ENCODE data around the gene DNASE1L1.
A peak's percentile ranks its signal among the peaks of the same experiment; 100 is the strongest.

DNASE1L1 gene

GRCh38 chrX:154409222-154409871, at the start of gene DNASE1L1:
Gene DNASE1L1, minus strand, starts transcription at chrX:154409254. Its CDS starts 3,686 bp downstream, at chrX:154405568.
- peak; percentile 49 for DNase-seq
- Mint-ChIP-seq H3K36me3 (ENCODE audit: low read depth) (peaks cover 4% of the 10 kb centered on the region), H3K27ac (peak within 1 kb of the TSS; percentile 73), H3K4me3 (peak within 1 kb of the TSS; percentile 71), H3K27me3 (no peaks in the 10 kb centered on the region), H3K4me1 (peaks cover 18% of the 10 kb centered on the region), H3K9me3 (no peaks in the 10 kb centered on the region)
- ATAC-seq, result peak; percentile 30

GRCh38 chrX:154458116-154458953, 49.3 kb upstream of the DNASE1L1 start, which contains the start of gene PLXNA3:
Gene PLXNA3, plus strand, starts transcription at chrX:154458281. Its CDS starts 1,903 bp downstream, at chrX:154460184.
- H3K9me3 Mint-ChIP-seq, result no peaks in the 10 kb centered on the region
- H3K27me3 Mint-ChIP-seq, result no peaks in the 10 kb centered on the region
- peaks cover 9% of the 10 kb centered on the region for H3K4me1 Mint-ChIP-seq
- ATAC-seq (peak; percentile 59), DNase-seq (peak; percentile 71)
- H3K27ac Mint-ChIP-seq, result peak within 1 kb of the TSS; percentile 91
- peak within 1 kb of the TSS; percentile 88 for H3K4me3 Mint-ChIP-seq
- peaks cover 4% of the 10 kb centered on the region for H3K36me3 Mint-ChIP-seq (ENCODE audit: low read depth)

GRCh38 chrX:154457491-154458115, 48.5 kb upstream of the DNASE1L1 start:
- Mint-ChIP-seq H3K9me3 (no peaks in the 10 kb centered on the region), H3K4me1 (peaks cover 9% of the 10 kb centered on the region), H3K27me3 (no peaks in the 10 kb centered on the region), H3K4me3 (peak overlapping the region; percentile 88), H3K36me3 (ENCODE audit: low read depth) (peaks cover 2% of the 10 kb centered on the region), H3K27ac (peak overlapping the region; percentile 91)
- DNase-seq (peak; percentile 53), ATAC-seq (peak; percentile 55)

GRCh38 chrX:154452823-154453222, 43.8 kb upstream of the DNASE1L1 start:
- peaks cover 4% of the 10 kb centered on the region for H3K4me1 Mint-ChIP-seq
- no peaks in the 10 kb centered on the region for H3K9me3 Mint-ChIP-seq
- no peak overlapping the region for H3K4me3 Mint-ChIP-seq
- no peak for DNase-seq
- peaks cover 2% of the 10 kb centered on the region for H3K36me3 Mint-ChIP-seq (ENCODE audit: low read depth)
- H3K27ac Mint-ChIP-seq, result no peak overlapping the region
- no peak for ATAC-seq
- H3K27me3 Mint-ChIP-seq, result no peaks in the 10 kb centered on the region

- ATAC-seq, result no peak
- no peak overlapping the region for H3K4me3 Mint-ChIP-seq
- H3K27me3 Mint-ChIP-seq, result no peaks in the 10 kb centered on the region
- H3K36me3 Mint-ChIP-seq (ENCODE audit: low read depth), result peaks cover 5% of the 10 kb centered on the region
- H3K9me3 Mint-ChIP-seq, result no peaks in the 10 kb centered on the region
- DNase-seq, result no peak
- peaks cover 3% of the 10 kb centered on the region for H3K4me1 Mint-ChIP-seq
- no peak overlapping the region for H3K27ac Mint-ChIP-seq
These were observed 41.3 kb upstream of the DNASE1L1 start for GRCh38 chrX:154450312-154450711.

GRCh38 chrX:154449618-154450017, 40.6 kb upstream of the DNASE1L1 start:
- Mint-ChIP-seq H3K9me3 (no peaks in the 10 kb centered on the region), H3K27me3 (no peaks in the 10 kb centered on the region), H3K36me3 (ENCODE audit: low read depth) (peaks cover 5% of the 10 kb centered on the region), H3K27ac (no peak overlapping the region), H3K4me3 (no peak overlapping the region), H3K4me1 (peaks cover 3% of the 10 kb centered on the region)
- ATAC-seq (no peak), DNase-seq (no peak)

- Mint-ChIP-seq H3K36me3 (ENCODE audit: low read depth) (peaks cover 5% of the 10 kb centered on the region), H3K27me3 (no peaks in the 10 kb centered on the region), H3K4me3 (no peak overlapping the region)
These were observed 39.4 kb upstream of the DNASE1L1 start for GRCh38 chrX:154448484-154448883.

GRCh38 chrX:154446430-154446829, 37.4 kb upstream of the DNASE1L1 start:
- H3K27me3 Mint-ChIP-seq, result no peaks in the 10 kb centered on the region
- H3K27ac Mint-ChIP-seq, result no peak overlapping the region
- H3K36me3 Mint-ChIP-seq (ENCODE audit: low read depth), result peaks cover 8% of the 10 kb centered on the region
- H3K4me3 Mint-ChIP-seq, result no peak overlapping the region
- H3K4me1 Mint-ChIP-seq, result peaks cover 8% of the 10 kb centered on the region
- no peak for ATAC-seq
- no peaks in the 10 kb centered on the region for H3K9me3 Mint-ChIP-seq
- DNase-seq, result no peak

More at GRCh38 chrX:154448484-154448883, 39.4 kb upstream of the DNASE1L1 start:
- Mint-ChIP-seq H3K27ac (no peak overlapping the region), H3K9me3 (no peaks in the 10 kb centered on the region), H3K4me1 (peaks cover 4% of the 10 kb centered on the region)
- ATAC-seq, result no peak
- DNase-seq, result no peak

GRCh38 chrX:154445776-154446175, 36.7 kb upstream of the DNASE1L1 start:
- H3K4me1 Mint-ChIP-seq, result peaks cover 8% of the 10 kb centered on the region
- DNase-seq (no peak), ATAC-seq (no peak)
- no peaks in the 10 kb centered on the region for H3K27me3 Mint-ChIP-seq
- H3K9me3 Mint-ChIP-seq, result no peaks in the 10 kb centered on the region
- no peak overlapping the region for H3K27ac Mint-ChIP-seq
- peaks cover 8% of the 10 kb centered on the region for H3K36me3 Mint-ChIP-seq (ENCODE audit: low read depth)
- H3K4me3 Mint-ChIP-seq, result peak overlapping the region; percentile 8

- Mint-ChIP-seq H3K27me3 (no peaks in the 10 kb centered on the region), H3K4me3 (peak overlapping the region; percentile 66), H3K9me3 (no peaks in the 10 kb centered on the region), H3K36me3 (ENCODE audit: low read depth) (peaks cover 10% of the 10 kb centered on the region), H3K4me1 (peaks cover 10% of the 10 kb centered on the region), H3K27ac (no peak overlapping the region)
- ATAC-seq (no peak), DNase-seq (no peak)
These were observed 35.7 kb upstream of the DNASE1L1 start for GRCh38 chrX:154444755-154445246.

GRCh38 chrX:154443992-154444754, 35.1 kb upstream of the DNASE1L1 start, which contains the start of gene FAM50A:
Gene FAM50A, plus strand, starts transcription at chrX:154444141. Its CDS starts 95 bp downstream, at chrX:154444236.
- H3K27me3 Mint-ChIP-seq, result no peaks in the 10 kb centered on the region
- no peak within 1 kb of the TSS for H3K27ac Mint-ChIP-seq
- peaks cover 10% of the 10 kb centered on the region for H3K4me1 Mint-ChIP-seq
- H3K9me3 Mint-ChIP-seq, result no peaks in the 10 kb centered on the region
- DNase-seq (peak; percentile 80), ATAC-seq (peak; percentile 79)
- H3K36me3 Mint-ChIP-seq (ENCODE audit: low read depth), result peaks cover 9% of the 10 kb centered on the region
- H3K4me3 Mint-ChIP-seq, result peak within 1 kb of the TSS; percentile 66

- H3K27me3 Mint-ChIP-seq, result no peaks in the 10 kb centered on the region
- H3K9me3 Mint-ChIP-seq, result no peaks in the 10 kb centered on the region
- DNase-seq, result no peak
- peaks cover 10% of the 10 kb centered on the region for H3K4me1 Mint-ChIP-seq
- H3K36me3 Mint-ChIP-seq (ENCODE audit: low read depth), result peaks cover 9% of the 10 kb centered on the region
- H3K4me3 Mint-ChIP-seq, result peak overlapping the region; percentile 64
- peak; percentile 22 for ATAC-seq
- H3K27ac Mint-ChIP-seq, result no peak overlapping the region
These were observed 34.4 kb upstream of the DNASE1L1 start for GRCh38 chrX:154443479-154443910.

GRCh38 chrX:154441984-154442707, 33.1 kb upstream of the DNASE1L1 start:
- H3K36me3 Mint-ChIP-seq (ENCODE audit: low read depth), result peaks cover 7% of the 10 kb centered on the region
- H3K27ac Mint-ChIP-seq, result no peak overlapping the region
- H3K9me3 Mint-ChIP-seq, result no peaks in the 10 kb centered on the region
- H3K27me3 Mint-ChIP-seq, result no peaks in the 10 kb centered on the region
- H3K4me3 Mint-ChIP-seq, result no peak overlapping the region
- peaks cover 15% of the 10 kb centered on the region for H3K4me1 Mint-ChIP-seq
- no peak for ATAC-seq
- no peak for DNase-seq
